Measurements from ENCODE around the gene ZNF429.
"Not testable (repeated sequence)": the region's sequence is repeated elsewhere in the genome, so short reads cannot be mapped to it uniquely, and the experiment has no call there.

ZNF429 gene

DNA sequence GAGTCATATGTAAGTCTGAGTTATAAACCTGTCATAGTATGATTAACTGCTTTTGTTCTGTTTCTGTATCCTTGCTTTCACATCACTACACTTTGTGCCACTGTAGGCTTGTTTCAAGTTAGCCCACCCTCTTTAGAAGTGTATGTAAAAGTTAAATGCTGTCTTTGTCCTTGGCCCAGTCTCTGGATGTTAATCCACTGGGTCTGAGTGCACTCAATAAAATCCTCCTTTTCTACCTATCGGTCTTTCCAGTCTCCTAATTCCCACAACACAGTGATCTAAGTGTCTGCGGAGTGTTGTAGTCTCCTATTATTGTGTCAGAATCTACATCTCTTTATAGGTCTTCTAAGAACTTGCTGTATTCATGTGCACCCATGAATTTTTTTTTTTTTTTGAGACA lies 14.1 kb downstream of the ZNF429 start:
- DNase-seq, result no peak

DNA sequence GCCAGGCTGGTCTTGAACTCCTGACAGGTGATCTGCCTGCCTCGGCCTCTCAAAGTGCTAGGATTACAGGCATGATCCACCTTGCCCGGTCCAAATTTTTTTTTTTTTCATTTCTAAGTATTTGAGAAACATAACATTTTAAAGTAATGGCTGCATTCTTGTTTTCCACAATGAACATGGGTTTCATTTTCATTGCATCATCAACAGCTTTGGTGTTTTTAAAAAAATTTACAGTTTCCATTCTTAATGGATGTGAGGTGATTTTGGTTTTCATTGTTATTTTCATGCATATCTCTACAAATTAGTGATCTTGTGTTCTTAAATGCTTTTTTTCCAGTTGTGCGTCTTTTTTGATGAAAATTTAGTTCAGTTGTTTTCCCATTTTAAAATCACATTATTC lies 27.5 kb downstream of the ZNF429 start:
- no peak for DNase-seq

- not testable (repeated sequence) for DNase-seq
Observed at GRCh38 chr19:21536741-21537290, 31.4 kb downstream of the ZNF429 start.

DNA sequence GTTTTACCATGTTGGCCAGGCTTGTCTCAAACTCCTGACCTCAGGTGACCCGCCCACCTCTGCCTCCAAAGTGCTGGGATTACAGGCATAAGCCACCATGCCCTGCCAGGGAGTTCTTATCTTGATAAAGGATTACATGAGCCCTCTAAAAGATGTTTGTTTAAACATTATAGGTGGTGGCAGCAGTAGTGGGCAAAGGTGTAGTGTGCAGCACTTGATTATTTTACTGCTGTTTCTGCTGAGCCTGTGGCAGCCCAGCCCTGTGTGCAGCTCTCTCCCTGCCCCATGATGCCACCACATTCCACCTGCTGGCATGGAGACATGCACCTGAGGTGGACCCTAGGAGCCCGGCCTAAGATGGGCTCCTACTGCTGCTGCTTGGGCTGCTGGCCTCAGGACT lies 54.0 kb downstream of the ZNF429 start:
- DNase-seq, result no peak

DNA sequence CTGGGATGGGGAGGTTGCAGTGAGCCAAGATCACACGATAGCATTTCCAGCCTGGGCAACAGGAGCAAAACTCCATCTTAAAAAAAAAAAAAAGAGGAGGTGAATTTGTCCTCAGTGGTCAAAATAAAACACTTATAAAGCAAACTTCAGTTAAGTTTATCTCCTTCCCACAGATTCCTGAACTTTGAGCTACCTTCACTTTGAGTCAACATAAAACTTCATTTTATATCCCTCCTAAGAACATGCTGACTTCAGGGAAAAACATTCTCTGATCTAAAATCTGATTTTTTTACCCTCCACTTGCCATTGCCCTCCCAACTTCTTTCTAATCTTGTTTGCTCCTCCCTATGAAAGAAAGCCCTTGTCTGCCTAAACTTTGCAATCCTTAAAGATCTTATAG lies 59.0 kb downstream of the ZNF429 start:
- no peak for DNase-seq

DNA sequence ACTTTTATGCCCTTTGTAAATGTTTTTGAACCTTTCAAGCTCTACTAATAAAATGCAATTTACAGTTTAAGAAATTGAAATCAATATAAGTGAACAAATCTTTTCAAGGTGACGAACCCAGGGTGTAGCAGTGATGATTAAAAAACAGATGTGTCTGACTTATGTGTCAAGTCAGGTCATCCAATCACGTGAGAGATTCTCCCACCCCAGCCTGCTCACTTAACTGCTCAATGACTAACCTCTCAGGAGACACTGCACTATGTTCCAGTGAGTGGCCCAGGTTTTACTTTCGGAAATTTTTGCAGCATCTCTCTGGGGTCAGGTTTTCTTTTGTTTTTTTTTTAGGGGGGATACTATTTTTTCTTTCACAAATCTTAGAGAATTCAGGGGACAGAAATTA lies 60.7 kb downstream of the ZNF429 start:
- no peak for DNase-seq

DNA sequence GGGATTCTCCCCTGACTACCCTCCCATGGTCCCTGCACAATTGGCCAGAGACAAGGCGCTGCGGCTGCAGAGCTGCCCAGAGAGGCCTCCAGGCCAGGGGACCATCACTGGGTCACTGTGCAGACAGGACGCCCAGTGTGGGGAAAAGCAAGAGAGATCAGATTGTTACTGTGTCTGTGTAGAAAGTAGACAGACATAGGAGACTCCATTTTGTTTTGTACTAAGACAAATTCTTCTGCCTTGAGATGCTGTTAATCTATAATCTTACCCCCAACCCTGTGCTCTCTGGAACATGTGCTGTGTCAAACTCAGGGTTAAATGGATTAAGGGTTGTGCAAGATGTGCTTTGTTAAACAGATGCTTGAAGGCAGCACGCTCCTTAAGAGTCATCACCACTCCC lies 62.4 kb downstream of the ZNF429 start:
- not testable (repeated sequence) for DNase-seq

GRCh38 chr19:21568816-21569493 lies 63.6 kb downstream of the ZNF429 start:
- peak; percentile 80 for DNase-seq

DNA sequence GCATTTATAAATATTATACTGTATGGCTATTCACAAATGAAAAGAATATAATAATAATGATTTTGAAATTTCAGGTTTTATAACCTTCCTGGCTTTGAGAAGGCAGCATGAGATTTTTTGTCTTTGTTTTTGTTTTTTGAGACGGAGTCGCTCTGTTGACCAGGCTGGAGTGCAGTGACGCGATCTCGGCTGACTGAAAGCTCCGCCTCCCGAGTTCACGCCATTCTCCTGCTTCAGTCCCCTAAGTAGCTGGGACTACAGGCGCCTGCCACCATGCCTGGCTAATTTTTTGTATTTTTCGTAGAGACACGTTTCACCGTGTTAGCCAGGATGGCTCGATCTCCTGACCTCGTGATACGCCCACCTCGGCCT lies 64.1 kb downstream of the ZNF429 start:
- peak; percentile 48 for DNase-seq

DNA sequence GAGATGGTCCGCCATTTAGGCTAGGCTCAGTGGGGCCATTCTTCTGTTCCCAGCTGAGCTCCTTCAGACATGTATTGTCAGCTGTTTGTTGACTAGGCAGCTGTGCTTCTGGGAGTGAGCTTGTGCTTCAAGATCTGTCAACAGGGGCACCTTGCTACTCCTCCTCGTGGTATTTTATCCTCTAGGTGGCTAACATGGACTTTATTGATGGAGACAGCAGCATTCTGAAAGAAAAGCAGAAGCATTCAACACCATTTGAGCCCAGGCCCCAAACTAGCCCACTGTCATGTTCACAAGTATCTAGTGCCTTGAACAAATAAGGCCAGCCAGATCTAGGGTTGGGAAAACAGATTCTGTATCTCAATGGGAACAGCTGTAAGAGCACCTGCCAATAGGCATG lies 65.9 kb downstream of the ZNF429 start:
- no peak for DNase-seq

DNA sequence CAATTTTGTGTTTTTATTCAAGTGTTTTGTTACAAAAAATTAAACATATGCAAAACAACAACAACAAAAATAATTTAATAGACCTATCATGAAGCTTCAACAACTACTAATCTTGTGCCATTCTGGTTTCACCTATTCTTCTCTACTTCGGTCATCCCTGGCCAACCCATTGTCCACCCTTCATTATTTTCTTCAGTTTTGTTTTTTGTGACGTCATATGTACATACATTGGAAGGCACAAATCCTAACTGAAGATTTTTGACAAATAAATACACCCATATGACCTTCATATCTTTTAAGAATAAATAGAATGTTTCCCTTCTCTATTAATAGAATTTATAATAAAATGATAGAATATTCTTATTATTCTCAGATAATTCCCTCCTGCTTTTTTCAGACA lies 69.2 kb downstream of the ZNF429 start:
- no peak for DNase-seq

DNA sequence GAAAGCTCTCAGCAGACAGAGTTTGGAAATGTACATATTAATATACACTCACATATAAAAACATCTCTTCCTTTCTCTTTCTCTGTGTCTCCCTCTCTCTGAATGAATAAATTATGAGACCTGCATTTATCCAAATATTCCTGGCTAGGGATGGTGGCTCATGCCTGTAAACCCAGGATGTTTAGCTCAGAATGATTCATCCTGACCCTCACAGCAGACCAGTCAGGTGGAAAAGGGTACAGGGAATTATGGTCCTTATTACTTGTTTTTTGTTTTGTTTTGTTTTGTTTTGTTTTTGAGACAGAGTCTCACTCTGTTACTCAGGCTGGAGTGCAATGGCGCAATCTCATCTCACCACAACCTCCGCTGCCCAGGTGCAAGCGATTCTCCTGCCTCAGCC lies 71.1 kb downstream of the ZNF429 start:
- DNase-seq, result no peak

- no peak for DNase-seq
Observed at GRCh38 chr19:21580101-21580500, 74.7 kb downstream of the ZNF429 start.

- DNase-seq, result no peak
Observed at GRCh38 chr19:21580818-21581217, 75.4 kb downstream of the ZNF429 start.

DNA sequence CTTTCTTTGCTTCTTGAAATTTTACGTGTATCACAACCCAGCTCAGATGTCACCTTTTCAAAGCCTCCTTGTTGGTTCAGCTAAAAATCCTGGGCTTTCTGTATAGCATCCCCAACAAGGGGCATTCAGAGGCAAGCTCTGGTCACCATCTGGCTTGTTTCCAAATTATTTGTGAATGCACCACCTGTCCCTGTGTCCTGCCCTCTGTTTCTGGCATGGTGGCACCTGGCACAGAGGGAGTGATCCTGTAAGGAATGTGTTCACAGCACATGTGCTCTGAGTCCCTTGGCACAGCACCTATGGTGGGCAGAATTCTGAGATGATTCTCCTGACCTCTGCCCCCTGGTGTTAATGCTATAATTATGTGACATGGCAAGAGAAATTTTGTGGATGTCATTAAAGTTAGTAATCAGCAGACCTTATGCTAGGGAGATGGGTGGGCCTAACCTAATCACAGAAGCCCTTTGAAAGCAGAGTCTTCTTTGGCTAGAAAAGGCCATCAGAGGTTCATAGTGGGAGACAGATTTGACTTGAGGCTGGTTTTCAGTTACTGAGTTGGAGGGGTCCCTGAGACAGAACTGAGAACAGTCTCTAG lies 76.3 kb downstream of the ZNF429 start:
- no peak for DNase-seq

GRCh38 chr19:21584537-21584936 lies 79.1 kb downstream of the ZNF429 start:
- DNase-seq, result no peak

- DNase-seq, result no peak
Observed at GRCh38 chr19:21585281-21585890, 80.0 kb downstream of the ZNF429 start.

GRCh38 chr19:21586311-21587116 lies 81.1 kb downstream of the ZNF429 start:
- no peak for DNase-seq

- no peak for DNase-seq
Observed at GRCh38 chr19:21587117-21587461, 81.7 kb downstream of the ZNF429 start.

DNA sequence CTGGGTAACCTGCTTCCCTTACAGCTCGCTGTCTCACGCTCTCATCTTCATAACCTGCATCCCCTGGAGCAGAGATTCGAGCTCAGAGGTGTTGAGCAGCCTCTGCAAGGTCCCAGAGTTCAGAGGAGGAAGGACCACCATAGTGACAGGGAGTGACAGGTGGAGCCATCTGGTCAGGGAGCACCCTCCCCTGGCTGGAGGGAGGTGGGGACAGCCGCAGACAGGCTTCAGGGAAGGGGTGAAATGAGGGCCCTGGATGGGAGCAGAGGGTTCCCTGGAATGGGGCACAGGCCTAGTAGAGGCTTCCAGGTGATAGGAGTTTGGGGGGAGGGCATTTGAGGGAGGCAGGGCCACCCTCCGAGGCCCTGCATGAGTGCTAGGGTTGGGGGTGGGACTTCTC lies 82.1 kb downstream of the ZNF429 start:
- no peak for DNase-seq

DNA sequence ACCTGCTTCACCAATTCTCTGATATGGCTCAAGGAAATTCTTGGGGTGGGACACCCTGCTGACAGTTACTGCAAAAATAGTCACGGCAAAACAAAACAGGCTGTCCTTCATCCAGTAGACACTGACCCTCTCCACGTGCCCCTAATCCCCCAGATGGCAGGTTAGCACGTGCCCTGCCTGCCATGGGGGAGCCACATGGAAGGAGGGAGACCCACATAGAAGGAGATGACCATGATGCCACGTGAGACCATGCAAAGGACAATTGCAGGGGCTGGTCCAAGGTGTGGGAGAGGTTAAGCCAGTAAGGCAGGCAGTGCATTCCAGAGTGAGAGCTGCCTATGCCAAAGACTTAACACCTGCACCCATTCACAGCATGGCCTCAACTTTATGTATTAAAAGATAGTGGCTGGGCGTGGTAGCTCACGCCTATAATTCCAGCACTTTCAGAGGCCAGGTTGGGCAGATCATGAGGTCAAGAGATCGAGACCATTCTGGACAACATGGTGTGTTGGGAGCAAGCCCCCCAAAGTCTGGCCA lies 82.7 kb downstream of the ZNF429 start:
- no peak for DNase-seq

GRCh38 chr19:21590867-21591266 lies 85.5 kb downstream of the ZNF429 start:
- no peak for DNase-seq

DNA sequence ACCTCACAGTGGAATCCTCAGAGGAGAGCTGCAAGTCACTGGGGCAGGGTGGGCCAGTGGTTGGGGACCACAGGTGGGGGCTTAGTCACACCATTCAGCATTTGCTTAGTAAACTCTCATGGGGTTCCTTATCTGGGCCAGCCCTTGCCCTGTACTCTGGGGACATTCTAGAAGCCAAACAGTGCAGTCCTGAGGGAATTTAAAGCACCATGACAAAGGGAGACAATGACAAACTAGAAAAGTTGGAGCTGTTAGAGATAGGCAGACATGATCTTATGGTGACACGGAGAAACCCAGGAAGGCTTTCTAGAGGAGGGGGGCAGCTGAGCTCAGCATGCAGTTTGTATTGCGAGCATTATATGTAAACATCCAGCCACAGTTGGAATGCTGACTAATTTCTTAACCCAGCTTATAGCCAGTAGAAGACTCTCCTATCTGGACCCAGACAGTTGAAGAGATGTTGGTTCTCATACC lies 87.6 kb downstream of the ZNF429 start:
- DNase-seq, result no peak
